ENCODE results near the gene HEXIM1. TPM values are rescaled to one million over a fixed set of nuclear protein-coding genes. Genes with fewer than 3 reads are reported as not detected.
A peak's percentile ranks its signal among the peaks of the same experiment; 100 is the strongest.

Gene HEXIM1
- total RNA-seq, 2 donors from 2014 or later, result 34.9 to 89.1 TPM

- Histone ChIP-seq H3K4me1 (ENCODE audit: control insufficient read depth in 1 of 2, low read depth in 2 of 2) (peaks cover 34 to 70% of the 10 kb centered on the region in 2 donors), H3K36me3 (peaks cover 52% of the 10 kb centered on the region), H3K9me3 (no peaks in the 10 kb centered on the region), H3K27ac (peak overlapping the region; percentile 37 to 82), H3K27me3 (replicated peaks; ENCODE audit: insufficient read depth) (no peaks in the 10 kb centered on the region), H3K4me3 (peak overlapping the region; percentile 1)
- TF ChIP-seq, protein P1, sequence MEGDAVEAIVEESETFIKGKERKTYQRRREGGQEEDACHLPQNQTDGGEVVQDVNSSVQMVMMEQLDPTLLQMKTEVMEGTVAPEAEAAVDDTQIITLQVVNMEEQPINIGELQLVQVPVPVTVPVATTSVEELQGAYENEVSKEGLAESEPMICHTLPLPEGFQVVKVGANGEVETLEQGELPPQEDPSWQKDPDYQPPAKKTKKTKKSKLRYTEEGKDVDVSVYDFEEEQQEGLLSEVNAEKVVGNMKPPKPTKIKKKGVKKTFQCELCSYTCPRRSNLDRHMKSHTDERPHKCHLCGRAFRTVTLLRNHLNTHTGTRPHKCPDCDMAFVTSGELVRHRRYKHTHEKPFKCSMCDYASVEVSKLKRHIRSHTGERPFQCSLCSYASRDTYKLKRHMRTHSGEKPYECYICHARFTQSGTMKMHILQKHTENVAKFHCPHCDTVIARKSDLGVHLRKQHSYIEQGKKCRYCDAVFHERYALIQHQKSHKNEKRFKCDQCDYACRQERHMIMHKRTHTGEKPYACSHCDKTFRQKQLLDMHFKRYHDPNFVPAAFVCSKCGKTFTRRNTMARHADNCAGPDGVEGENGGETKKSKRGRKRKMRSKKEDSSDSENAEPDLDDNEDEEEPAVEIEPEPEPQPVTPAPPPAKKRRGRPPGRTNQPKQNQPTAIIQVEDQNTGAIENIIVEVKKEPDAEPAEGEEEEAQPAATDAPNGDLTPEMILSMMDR (IDR thresholded peaks at IDR 0.05), result no peak
- DNase-seq (ENCODE audit: low spot score) (no peak), ATAC-seq (ENCODE audit: insufficient number of reproducible peaks, low FRiP score, low read depth) (no peak)
These were observed 37.3 kb upstream of the HEXIM1 start for GRCh38 chr17:45110676-45111611.

- TF ChIP-seq, protein P1 (IDR thresholded peaks at IDR 0.05), result no peak
- Histone ChIP-seq H3K4me1 (ENCODE audit: control insufficient read depth in 1 of 2, low read depth in 2 of 2) (peaks cover 31 to 61% of the 10 kb centered on the region in 2 donors), H3K9me3 (no peaks in the 10 kb centered on the region), H3K27ac (peak overlapping the region; percentile 37 to 82), H3K27me3 (replicated peaks; ENCODE audit: insufficient read depth) (no peaks in the 10 kb centered on the region), H3K36me3 (peaks cover 55% of the 10 kb centered on the region), H3K4me3 (no peak overlapping the region)
- no peak for DNase-seq (ENCODE audit: low spot score)
- no peak for ATAC-seq (ENCODE audit: insufficient number of reproducible peaks, low FRiP score, low read depth)
These were observed 36.4 kb upstream of the HEXIM1 start for GRCh38 chr17:45111850-45112249.

- H3K36me3 ChIP-seq, result peaks cover 63% of the 10 kb centered on the region
- H3K27ac ChIP-seq, result peak overlapping the region; percentile 62 to 82
These were observed 35.5 kb upstream of the HEXIM1 start for GRCh38 chr17:45112559-45113423.

DNA sequence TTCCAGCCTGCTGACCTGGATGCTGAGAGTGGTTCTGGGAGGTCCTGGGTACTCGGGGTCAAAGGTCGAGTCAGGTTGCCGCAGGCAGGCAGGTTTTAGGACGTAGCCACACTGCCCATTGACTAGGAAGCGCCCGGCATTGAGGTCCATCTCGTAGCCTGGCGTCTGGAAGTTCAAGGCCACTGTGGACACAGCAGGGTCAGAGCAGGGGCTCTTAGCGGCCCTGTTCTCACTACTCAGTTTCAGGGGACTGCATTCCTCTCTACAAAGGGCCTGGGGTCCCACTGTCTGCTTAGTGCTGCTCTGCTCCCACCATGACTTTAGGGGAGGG, 34.9 kb upstream of the HEXIM1 start:
- H3K4me3 ChIP-seq, result no peak overlapping the region
- no peak for DNase-seq (ENCODE audit: low spot score)
- H3K27ac ChIP-seq, result peak overlapping the region; percentile 62 to 82
- no peaks in the 10 kb centered on the region for H3K9me3 ChIP-seq
- TF ChIP-seq, protein P1 (IDR thresholded peaks at IDR 0.05), result no peak
- peaks cover 23 to 48% of the 10 kb centered on the region in 2 donors for H3K4me1 ChIP-seq (ENCODE audit: control insufficient read depth in 1 of 2, low read depth in 2 of 2)
- no peaks in the 10 kb centered on the region for H3K27me3 ChIP-seq (replicated peaks; ENCODE audit: insufficient read depth)
- ATAC-seq (ENCODE audit: insufficient number of reproducible peaks, low FRiP score, low read depth), result no peak
- peaks cover 63% of the 10 kb centered on the region for H3K36me3 ChIP-seq

More at GRCh38 chr17:45112559-45113423, 35.5 kb upstream of the HEXIM1 start:
- TF ChIP-seq, protein P1 (IDR thresholded peaks at IDR 0.05), result no peak
- Histone ChIP-seq H3K4me1 (ENCODE audit: control insufficient read depth in 1 of 2, low read depth in 2 of 2) (peaks cover 23 to 51% of the 10 kb centered on the region in 2 donors), H3K4me3 (no peak overlapping the region), H3K9me3 (no peaks in the 10 kb centered on the region), H3K27me3 (replicated peaks; ENCODE audit: insufficient read depth) (no peaks in the 10 kb centered on the region)
- ATAC-seq (ENCODE audit: insufficient number of reproducible peaks, low FRiP score, low read depth) (no peak), DNase-seq (ENCODE audit: low spot score) (no peak)

All from thoracic aorta (tissue), 2 donors.